Lower leg skin (tissue), 3 donors: ENCODE measurements around the gene PPARA.

Experiments used
- CTCF ChIP-seq, 3 donors: fragments of 450-650 bp; IDR thresholded peaks; one replicate each; pipeline ENCODE4 v1.5.1; 2016; ENCODE audit warnings: antibody characterized with exemption in 3 of 3, mild to moderate bottlenecking in 3 of 3, moderate library complexity in 2 of 3
- POLR2A ChIP-seq, 2 donors: fragments of 450-650 bp; IDR thresholded peaks; one replicate each; pipeline ENCODE4 v1.6.1; 2016 to 2017; ENCODE audit warnings: antibody characterized with exemption in 2 of 2, mild to moderate bottlenecking in 1 of 2, moderate library complexity in 1 of 2

DNA sequence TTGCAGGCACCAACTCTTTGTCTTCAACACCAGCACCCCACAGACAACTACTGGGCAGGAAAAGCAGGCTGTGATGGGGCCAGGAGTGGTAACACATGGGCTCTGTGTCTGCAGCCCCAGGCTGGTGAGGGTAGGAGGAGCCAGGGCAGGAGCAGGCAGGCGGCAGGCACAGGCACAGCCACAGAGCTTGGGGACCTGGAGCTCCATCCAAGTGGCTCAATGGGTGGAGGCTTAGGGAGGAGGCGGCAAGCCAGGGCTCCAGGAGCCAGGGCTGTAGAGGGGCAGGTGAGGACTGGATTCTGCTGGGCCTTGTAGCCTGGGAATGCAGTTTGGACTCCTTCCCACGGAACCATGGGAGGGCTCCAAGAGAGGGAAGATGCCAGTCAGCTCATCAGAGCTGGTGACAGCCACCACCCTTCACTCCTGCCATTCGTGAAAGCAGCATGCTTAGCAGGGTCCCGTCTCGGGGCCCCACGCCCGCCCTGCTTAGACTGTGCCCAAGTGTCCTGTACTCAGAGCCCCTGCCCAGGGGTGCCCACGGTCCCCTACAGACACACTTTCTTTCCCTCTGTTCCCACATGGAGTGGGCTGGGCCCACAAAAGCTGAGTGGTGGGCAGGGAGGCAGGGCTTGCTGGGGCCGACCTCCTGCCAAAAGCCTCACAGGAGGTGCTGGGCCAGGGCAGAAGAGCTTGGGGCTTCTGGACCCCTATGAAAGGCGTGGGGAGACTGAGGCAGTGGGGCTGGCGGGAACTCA, 129.9 kb downstream of the PPARA start:
- TF ChIP-seq CTCF (IDR thresholded peaks at IDR 0.05) (no peak), POLR2A (IDR thresholded peaks at IDR 0.05) (no peak)
